Keratinocyte (primary cell): ENCODE results near the gene ALOXE3. TPM values are rescaled to one million over a fixed set of nuclear protein-coding genes. Genes with fewer than 3 reads are reported as not detected.
A peak's percentile ranks its signal among the peaks of the same experiment; 100 is the strongest.

Source experiments
- DNase-seq: peaks from one replicate; pipeline ENCODE4 v3.0.0-alpha.2; 2011; ENCODE audit warnings: low read depth, missing footprints, low spot score
- FAIRE-seq: peaks from 2 replicates; lab custom pipeline; 2011; peaks lifted over from hg19 to GRCh38; lab: Jason Lieb, UNC
- H2AFZ ChIP-seq: 2 replicates; pipeline ENCODE4 v1.6.0; 2012; ENCODE audit warnings: low read length, control low read depth, inconsistent platforms; ENCODE audit not compliant: control insufficient read depth
- H3K27ac ChIP-seq: 2 replicates; pipeline ENCODE4 v1.5.1; 2011; ENCODE audit warnings: low read length; ENCODE audit not compliant: control insufficient read depth, insufficient read depth
- H3K27me3 ChIP-seq: 3 replicates; pipeline ENCODE4 v1.6.0; 2011; ENCODE audit warnings: low read length; ENCODE audit not compliant: control insufficient read depth, insufficient read depth; ENCODE audit errors: extremely low read depth
- H3K36me3 ChIP-seq, 2 experiments: 2 replicates in 1 of 2; 3 replicates in 1 of 2; pipeline ENCODE4 v1.5.1; 2011; ENCODE audit warnings: low read length in 2 of 2, mild to moderate bottlenecking in 1 of 2; ENCODE audit not compliant: control insufficient read depth in 2 of 2, insufficient read depth in 2 of 2; ENCODE audit errors: extremely low read depth in 1 of 2
- H3K4me1 ChIP-seq: 3 replicates; pipeline ENCODE4 v1.5.1; 2011; ENCODE audit warnings: low read length; ENCODE audit not compliant: control insufficient read depth, insufficient read depth; ENCODE audit errors: extremely low read depth
- H3K4me2 ChIP-seq: 3 replicates; pipeline ENCODE4 v1.6.0; 2011; ENCODE audit warnings: low read depth, low read length; ENCODE audit not compliant: control insufficient read depth, insufficient read depth; ENCODE audit errors: extremely low read depth
- H3K4me3 ChIP-seq, 3 experiments: fragments of 200-600 bp in 1 of 3; sonication (generic) in 1 of 3; 2 replicates in 2 of 3; 3 replicates in 1 of 3; pipeline ENCODE4 v1.5.1; 2011 to 2016; ENCODE audit warnings: low read length in 3 of 3, mild to moderate bottlenecking in 3 of 3, control low read depth in 2 of 3, inconsistent platforms in 1 of 3, low read depth in 1 of 3, mixed read lengths in 1 of 3, mixed run types in 1 of 3, moderate library complexity in 1 of 3; ENCODE audit not compliant: control insufficient read depth in 2 of 3, insufficient read depth in 2 of 3; ENCODE audit errors: extremely low read depth in 1 of 3
- H3K79me2 ChIP-seq: 2 replicates; pipeline ENCODE4 v1.6.0; 2012; ENCODE audit warnings: low read length; ENCODE audit not compliant: control insufficient read depth, insufficient read depth
- H3K9ac ChIP-seq: 3 replicates; pipeline ENCODE4 v1.6.0; 2011; ENCODE audit warnings: low read length; ENCODE audit not compliant: control insufficient read depth, insufficient read depth; ENCODE audit errors: extremely low read depth
- H3K9me1 ChIP-seq: 3 replicates; pipeline ENCODE4 v1.6.0; 2011; ENCODE audit warnings: low read length; ENCODE audit not compliant: control insufficient read depth, insufficient read depth; ENCODE audit errors: extremely low read depth
- H3K9me3 ChIP-seq: 2 replicates; pipeline ENCODE4 v1.5.1; 2012; ENCODE audit warnings: low read depth, low read length; ENCODE audit not compliant: control insufficient read depth
- H4K20me1 ChIP-seq: 3 replicates; pipeline ENCODE4 v1.6.0; 2011; ENCODE audit warnings: low read length; ENCODE audit not compliant: control insufficient read depth, insufficient read depth; ENCODE audit errors: extremely low read depth
- EZH2 ChIP-seq: IDR thresholded peaks from one replicate; pipeline ENCODE4 v1.6.1; 2012; ENCODE audit warnings: inconsistent platforms, mild to moderate bottlenecking, low read length, moderate library complexity
- dilution Hi-C: fragments of 300-500 bp; cut with MboI; formaldehyde crosslinking; loops from one replicate; pipeline ENCODE4 v1.7.0; 2020; ENCODE audit warnings: low sequenced_read_pairs; ENCODE audit not compliant: extremely low pct_ligation_motif_present
- polyA plus RNA-seq, 5 experiments: library from polyadenylated mRNA; depleted of rRNA in 3 of 5; stranded (reverse) in 3 of 5; stranded (forward) in 1 of 5; unstranded in 1 of 5; fragments of >200 nt; gene quantifications; 1 replicate in 1 of 5; 2 replicates in 3 of 5; 3 replicates in 1 of 5; pipeline versions ENCODE4 v1.2.1 to v1.2.3, GENCODE V29; 2011 to 2012; ENCODE audit warnings: missing spikeins in 2 of 5, low read depth in 1 of 5, low replicate concordance in 1 of 5
- TF ChIP-seq, protein P1 (sequence below), 3 experiments: IDR thresholded peaks in 1 of 3; conservative IDR thresholded peaks in 1 of 3; optimal IDR thresholded peaks in 1 of 3; 2 replicates in 2 of 3; 3 replicates in 1 of 3; pipeline versions ENCODE3 to v1.5.1; 2011; ENCODE audit warnings: low read length in 3 of 3, mild to moderate bottlenecking in 3 of 3, moderate library complexity in 2 of 3, control low read depth in 1 of 3, inconsistent platforms in 1 of 3; ENCODE audit not compliant: insufficient read depth in 2 of 3; ENCODE audit errors: extremely low read depth in 1 of 3

Gene ALOXE3
- polyA plus RNA-seq, 1 donor (not counting 4 experiments of a cell fraction or from before 2014, with no cell fraction given): 2.7 TPM

DNA sequence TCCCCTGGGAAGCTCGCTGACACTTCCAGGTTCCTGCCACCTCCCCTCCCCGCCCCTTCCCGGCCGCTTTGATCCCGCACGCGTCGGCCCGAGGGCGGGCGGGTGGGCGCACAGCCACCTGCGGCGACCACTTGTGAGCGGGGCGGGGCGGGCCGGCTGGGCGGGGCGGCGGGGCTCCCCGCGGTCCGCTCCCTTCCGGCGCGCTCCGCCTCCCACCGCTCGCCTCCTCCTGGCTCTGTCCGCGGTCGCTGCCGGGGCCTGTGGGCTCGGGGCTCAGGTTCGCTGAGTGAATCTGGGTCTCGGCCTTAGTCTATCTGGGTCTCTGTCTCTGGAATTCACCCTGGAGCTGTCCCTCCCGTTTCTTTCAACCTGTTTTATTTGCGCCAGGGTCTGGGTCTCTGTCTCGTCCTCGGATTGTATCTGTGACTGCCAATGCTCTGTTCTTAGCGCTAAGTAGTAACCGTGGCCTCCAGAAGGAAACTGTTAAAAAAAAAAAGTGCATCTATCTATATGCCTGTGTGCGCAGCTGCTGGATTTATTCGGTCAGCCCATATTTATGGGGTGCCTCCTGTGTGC, 8.3 kb upstream of the ALOXE3 start:
- H3K27me3 ChIP-seq: peaks cover 26% of the 10 kb centered on the region
- no peaks in the 10 kb centered on the region for H3K79me2 ChIP-seq
- peak overlapping the region; percentile 13 for H3K27ac ChIP-seq
- dilution Hi-C loops: no loop called here
- H3K4me2 ChIP-seq: peak overlapping the region; percentile 92
- H4K20me1 ChIP-seq: peaks cover 2% of the 10 kb centered on the region
- FAIRE-seq (no peak), DNase-seq (no peak)
- peak overlapping the region; percentile 53 to 93 (median 93) for H3K4me3 ChIP-seq
- peak overlapping the region; percentile 99 for H2AFZ ChIP-seq
- peak overlapping the region; percentile 72 for H3K9ac ChIP-seq
- H3K9me3 ChIP-seq: no peaks in the 10 kb centered on the region
- H3K9me1 ChIP-seq: peaks cover 3% of the 10 kb centered on the region
- TF ChIP-seq EZH2: no peak
- TF ChIP-seq, protein P1, sequence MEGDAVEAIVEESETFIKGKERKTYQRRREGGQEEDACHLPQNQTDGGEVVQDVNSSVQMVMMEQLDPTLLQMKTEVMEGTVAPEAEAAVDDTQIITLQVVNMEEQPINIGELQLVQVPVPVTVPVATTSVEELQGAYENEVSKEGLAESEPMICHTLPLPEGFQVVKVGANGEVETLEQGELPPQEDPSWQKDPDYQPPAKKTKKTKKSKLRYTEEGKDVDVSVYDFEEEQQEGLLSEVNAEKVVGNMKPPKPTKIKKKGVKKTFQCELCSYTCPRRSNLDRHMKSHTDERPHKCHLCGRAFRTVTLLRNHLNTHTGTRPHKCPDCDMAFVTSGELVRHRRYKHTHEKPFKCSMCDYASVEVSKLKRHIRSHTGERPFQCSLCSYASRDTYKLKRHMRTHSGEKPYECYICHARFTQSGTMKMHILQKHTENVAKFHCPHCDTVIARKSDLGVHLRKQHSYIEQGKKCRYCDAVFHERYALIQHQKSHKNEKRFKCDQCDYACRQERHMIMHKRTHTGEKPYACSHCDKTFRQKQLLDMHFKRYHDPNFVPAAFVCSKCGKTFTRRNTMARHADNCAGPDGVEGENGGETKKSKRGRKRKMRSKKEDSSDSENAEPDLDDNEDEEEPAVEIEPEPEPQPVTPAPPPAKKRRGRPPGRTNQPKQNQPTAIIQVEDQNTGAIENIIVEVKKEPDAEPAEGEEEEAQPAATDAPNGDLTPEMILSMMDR (optimal IDR thresholded peaks at IDR 0.05 in 1 of 3, IDR thresholded peaks at IDR 0.05 in 1 of 3, conservative IDR thresholded peaks at IDR 0.05 in 1 of 3; ENCODE audit: extremely low read depth in 1 of 3, insufficient read depth in 2 of 3, low read length in 3 of 3): no peak
- H3K36me3 ChIP-seq: no peaks in the 10 kb centered on the region
- H3K4me1 ChIP-seq: peaks cover 33% of the 10 kb centered on the region

DNA sequence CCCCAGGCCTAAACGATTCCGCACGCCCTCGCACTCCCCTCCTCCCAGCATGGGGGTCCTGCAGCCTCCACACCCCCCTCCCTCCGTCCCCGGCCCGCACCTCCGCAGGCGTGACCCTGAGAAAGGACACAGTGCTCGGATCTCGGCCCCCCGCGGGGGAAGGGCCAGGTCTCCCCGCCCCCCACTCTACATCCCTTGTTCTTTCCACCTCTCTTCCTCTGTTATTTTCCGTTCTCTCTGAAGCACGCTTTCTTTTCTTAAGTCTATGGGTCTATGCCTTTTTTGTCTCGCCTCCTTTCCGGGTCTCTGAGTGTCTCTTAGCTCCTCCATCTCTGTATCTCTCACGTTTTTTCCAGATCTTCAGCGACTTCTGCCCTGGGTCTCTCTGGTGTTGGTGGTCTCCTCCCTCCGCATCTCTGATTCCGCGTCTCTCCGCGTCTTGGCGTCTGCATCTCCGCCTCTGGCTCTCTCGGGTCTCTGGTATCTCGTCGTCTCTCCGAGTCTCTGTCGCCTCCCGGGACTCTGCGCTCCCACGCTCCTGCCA, 7.7 kb upstream of the ALOXE3 start:
- H3K79me2 ChIP-seq: no peaks in the 10 kb centered on the region
- H3K9me3 ChIP-seq: no peaks in the 10 kb centered on the region
- dilution Hi-C loops: no loop called here
- TF ChIP-seq, protein P1 (optimal IDR thresholded peaks at IDR 0.05 in 1 of 3, IDR thresholded peaks at IDR 0.05 in 1 of 3, conservative IDR thresholded peaks at IDR 0.05 in 1 of 3; ENCODE audit: extremely low read depth in 1 of 3, insufficient read depth in 2 of 3, low read length in 3 of 3): no peak
- TF ChIP-seq EZH2: no peak
- H2AFZ ChIP-seq: peak overlapping the region; percentile 99
- H3K4me2 ChIP-seq: peak overlapping the region; percentile 92
- H3K4me3 ChIP-seq: peak overlapping the region; percentile 53 to 93 (median 93)
- peak overlapping the region; percentile 72 for H3K9ac ChIP-seq
- H3K27ac ChIP-seq: peak overlapping the region; percentile 5
- H4K20me1 ChIP-seq: peaks cover 2% of the 10 kb centered on the region
- H3K27me3 ChIP-seq: peaks cover 26% of the 10 kb centered on the region
- no peaks in the 10 kb centered on the region for H3K36me3 ChIP-seq
- H3K4me1 ChIP-seq: peaks cover 36% of the 10 kb centered on the region
- H3K9me1 ChIP-seq: peaks cover 3% of the 10 kb centered on the region
- no peak for DNase-seq
- FAIRE-seq: no peak
